Stimulated activated CD4-positive, alpha-beta T cell treated with anti-CD3 and anti-CD28 coated beads, Interleukin-2, amount 100 ng/mL, for 48 hours (primary cell): ENCODE data around the gene CDHR4.
"Not testable (repeated sequence)": the region's sequence is repeated elsewhere in the genome, so short reads cannot be mapped to it uniquely, and the experiment has no call there.

Experiments used
- DNase-seq, 2 donors: peaks; one replicate each; pipeline ENCODE4 v3.0.0-alpha.2; 2020

The CDHR4 gene

GRCh38 chr3:49799761-49800160, at the start of gene CDHR4:
TSS of gene CDHR4 (minus strand) at chr3:49799873. CDS start at chr3:49799812, 61 bp downstream.
- no peak for DNase-seq

GRCh38 chr3:49845694-49846093, 46.0 kb upstream of the CDHR4 start:
- no peak for DNase-seq

- no peak for DNase-seq
These were observed 45.0 kb upstream of the CDHR4 start for GRCh38 chr3:49844464-49845183.

- DNase-seq, result no peak
These were observed 43.3 kb upstream of the CDHR4 start for GRCh38 chr3:49842843-49843517.

GRCh38 chr3:49841806-49842205, 42.1 kb upstream of the CDHR4 start:
- no peak for DNase-seq

- DNase-seq, result no peak
These were observed 41.5 kb upstream of the CDHR4 start for GRCh38 chr3:49841126-49841696.

- no peak for DNase-seq
These were observed 40.7 kb upstream of the CDHR4 start for GRCh38 chr3:49840388-49840787.

GRCh38 chr3:49839193-49839809, 39.6 kb upstream of the CDHR4 start:
- peak; percentile 70 to 72 for DNase-seq

- DNase-seq, result no peak
These were observed 31.7 kb upstream of the CDHR4 start for GRCh38 chr3:49831341-49831740.

- DNase-seq, result no peak
These were observed 26.3 kb upstream of the CDHR4 start for GRCh38 chr3:49826016-49826415.

GRCh38 chr3:49823131-49823530, 23.5 kb upstream of the CDHR4 start:
- not testable (repeated sequence) for DNase-seq

- peak in 1 of 2 donors; percentile 25 for DNase-seq
These were observed 14.0 kb upstream of the CDHR4 start, which contains the start of gene UBA7 for GRCh38 chr3:49813497-49814174. TSS of gene UBA7 (minus strand) at chr3:49813953. CDS start at chr3:49813787, 166 bp downstream.

- DNase-seq, result no peak
These were observed 13.3 kb upstream of the CDHR4 start for GRCh38 chr3:49812916-49813496.

GRCh38 chr3:49807431-49808114, 7.9 kb upstream of the CDHR4 start:
- no peak for DNase-seq

GRCh38 chr3:49806850-49807249, 7.2 kb upstream of the CDHR4 start:
- no peak for DNase-seq

GRCh38 chr3:49805897-49806701, 6.4 kb upstream of the CDHR4 start:
- no peak for DNase-seq

GRCh38 chr3:49805367-49805782, 5.7 kb upstream of the CDHR4 start:
- no peak for DNase-seq

- no peak for DNase-seq
These were observed 4.7 kb upstream of the CDHR4 start for GRCh38 chr3:49804141-49805041.

GRCh38 chr3:49803465-49804140, 3.9 kb upstream of the CDHR4 start:
- DNase-seq, result peak in 1 of 2 donors; percentile 23
